HG03196 (cell line): ENCODE data around the gene NTN1.

ENCODE experiments used
- ATAC-seq: cut with Tn5 transposase; IDR thresholded peaks from one replicate; pipeline ENCODE4 v1.9.1; 2021; ENCODE audit not compliant: unreplicated experiment

NTN1 gene

GRCh38 chr17:9185688-9186284 lies 164.5 kb downstream of the NTN1 start:
- no peak for ATAC-seq

GRCh38 chr17:9187828-9188227 lies 166.5 kb downstream of the NTN1 start:
- ATAC-seq: no peak

GRCh38 chr17:9188367-9188766 lies 167.1 kb downstream of the NTN1 start:
- no peak for ATAC-seq

- no peak for ATAC-seq
Observed at GRCh38 chr17:9189870-9190269, 168.6 kb downstream of the NTN1 start.

- ATAC-seq: no peak
Observed at GRCh38 chr17:9192010-9192409, 170.7 kb downstream of the NTN1 start.

GRCh38 chr17:9195411-9195810 lies 174.1 kb downstream of the NTN1 start:
- no peak for ATAC-seq

GRCh38 chr17:9195961-9196670 lies 174.8 kb downstream of the NTN1 start:
- ATAC-seq: no peak

- no peak for ATAC-seq
Observed at GRCh38 chr17:9199571-9200551, 178.6 kb downstream of the NTN1 start.

- ATAC-seq: peak; percentile 64
Observed at GRCh38 chr17:9200699-9201359, 179.5 kb downstream of the NTN1 start.

GRCh38 chr17:9202532-9202931 lies 181.2 kb downstream of the NTN1 start:
- no peak for ATAC-seq

- no peak for ATAC-seq
Observed at GRCh38 chr17:9203771-9204425, 182.6 kb downstream of the NTN1 start.

- ATAC-seq: no peak
Observed at GRCh38 chr17:9204637-9205329, 183.5 kb downstream of the NTN1 start.

- ATAC-seq: no peak
Observed at GRCh38 chr17:9205520-9206409, 184.5 kb downstream of the NTN1 start.

GRCh38 chr17:9206410-9206703 lies 185.0 kb downstream of the NTN1 start:
- ATAC-seq: no peak

- no peak for ATAC-seq
Observed at GRCh38 chr17:9206741-9207332, 185.5 kb downstream of the NTN1 start.

- ATAC-seq: no peak
Observed at GRCh38 chr17:9208381-9209105, 187.2 kb downstream of the NTN1 start.

GRCh38 chr17:9209347-9209746 lies 188.0 kb downstream of the NTN1 start:
- no peak for ATAC-seq

GRCh38 chr17:9209781-9210370 lies 188.6 kb downstream of the NTN1 start:
- ATAC-seq: no peak
